Pancreas (tissue), 10 donors: ENCODE data around the gene MIB1. TPM values are rescaled to one million over a fixed set of nuclear protein-coding genes. Genes with fewer than 3 reads are reported as not detected.
"Not testable (repeated sequence)": the region's sequence is repeated elsewhere in the genome, so short reads cannot be mapped to it uniquely, and the experiment has no call there.

Experiments
- ATAC-seq, 4 donors: fragments of 200-7000 bp; cut with Tn5 transposase; one replicate each; pipeline versions ENCODE4 v1.8.0 to v1.9.1; 2020; ENCODE audit warnings: mild to moderate bottlenecking in 4 of 4, moderate library complexity in 4 of 4
- DNase-seq, 6 donors: peaks; one replicate each; pipeline ENCODE4 v3.0.0-alpha.2; 2020
- FAIRE-seq: peaks from 2 replicates; lab custom pipeline; 2012; peaks lifted over from hg19 to GRCh38; lab: Jason Lieb, UNC
- H3K27ac ChIP-seq, 4 donors: fragments of 200-600 bp; sonication (generic); 1 replicate in 3 of 4; 2 replicates in 1 of 4; pipeline versions ENCODE4 v1.5.0 to v1.8.0; 2020
- H3K27me3 ChIP-seq, 4 donors: fragments of 200-600 bp; one replicate each; pipeline ENCODE4 v1.8.0; 2021
- H3K36me3 ChIP-seq, 3 donors: fragments of 200-600 bp; sonication (generic) in 1 of 3; one replicate each; pipeline versions ENCODE4 v1.5.0 to v1.8.0; 2020 to 2021
- H3K4me1 ChIP-seq, 3 donors: fragments of 200-600 bp; one replicate each; pipeline ENCODE4 v1.8.0; 2021
- H3K4me3 ChIP-seq, 4 donors: fragments of 200-600 bp; sonication (generic) in 2 of 4; one replicate each; pipeline versions ENCODE4 v1.5.0 to v1.8.0; 2020 to 2021
- H3K9me3 ChIP-seq, 4 donors: fragments of 200-600 bp; one replicate each; pipeline ENCODE4 v1.8.0; 2021
- CTCF ChIP-seq, 4 donors: fragments of 200-600 bp; sonication (generic) in 3 of 4; IDR thresholded peaks; one replicate each; pipeline versions ENCODE4 v1.5.0 to v1.8.0; 2021; ENCODE audit warnings: antibody characterized with exemption in 4 of 4
- WGBS, 2 donors: extraction: QIAGEN DNeasy Blood & Tissue Kit; methylation state at CpG; one replicate each; pipeline ENCODE4 v1.1.7; 2013; 5-methylcytosine and 5-hydroxymethylcytosine counted together
- intact Hi-C, 3 donors: fragments of 100-400 bp; cut with DNase I; formaldehyde crosslinking; loops; one replicate each; pipeline versions ENCODE4 v1.11.1 to v1.14.2; 2022
- polyA plus RNA-seq, 2 donors: library from polyadenylated mRNA; stranded (reverse); fragments of 200-250 nt; gene quantifications; one replicate each; pipeline ENCODE4 v1.2.3, GENCODE V29; 2013
- total RNA-seq, 6 donors: library from RNA; stranded (reverse); fragmentation: NEBNext Ultra II Directional in 4 of 6; extraction: Animal tissue kit (Norgen Biotek cat#: 25700) in 4 of 6; gene quantifications; one replicate each; pipeline versions ENCODE4 v1.2.1 to v1.2.4, GENCODE V29; 2021 to 2023
- donor health status: healthy with polysubstance abuse.
- donor health status: DM: no; HTN: no; CAD: no; lungs with moderate emphysema.
- donor health status: DM: no; HTN: no; CAD: no.
- donor health status: control.
- donor health status: control.
- donor health status: Bipolar disorder and iron deficiency.
- donor health status: DM: yes; HTN: yes; CAD: no.
- donor health status: DM: no; HTN: no; CAD: no.
- donor health status: DM: no; HTN: no; CAD: no.
- donor health status: DM: yes; HTN: yes; CAD: no.

Gene MIB1
- total and polyA plus RNA-seq, 8 donors: 2.9 to 23.9 (median 17.9) TPM

- DNase-seq (peak in 1 of 6 donors; percentile 24), ATAC-seq (peak in 1 of 4 donors; percentile 3), FAIRE-seq (no peak)
- 4 to 6% methylated on average over 17 of the region's 17 CpGs for WGBS, 2 donors
- no peaks in the 10 kb centered on the region for H3K27me3 ChIP-seq
- intact Hi-C loops: no loop called here
- H3K27ac ChIP-seq: peak overlapping the region; percentile 86 to 94 (median 93)
- no peaks in the 10 kb centered on the region for H3K36me3 ChIP-seq
- H3K4me3 ChIP-seq: peak overlapping the region; percentile 50 to 85 (median 80)
- no peaks in the 10 kb centered on the region for H3K9me3 ChIP-seq
- H3K4me1 ChIP-seq: peaks cover 0 to 4% (median 0%) of the 10 kb centered on the region in 3 donors
- TF ChIP-seq CTCF (IDR thresholded peaks at IDR 0.05): no peak
Measured at GRCh38 chr18:21703241-21703820, 37.3 kb upstream of the MIB1 start.

GRCh38 chr18:21704603-21705364 is 35.8 kb upstream of the MIB1 start, which contains the start of gene ABHD3:
TSS of gene ABHD3 (minus strand) at chr18:21704774. CDS start at chr18:21704665, 109 bp downstream.
- peak within 1 kb of the TSS; percentile 50 to 85 (median 80) for H3K4me3 ChIP-seq
- DNase-seq (peak; percentile 92 to 97 (median 94)), ATAC-seq (peak; percentile 96 to 99 (median 98)), FAIRE-seq (no peak)
- H3K4me1 ChIP-seq: peaks cover 0 to 4% (median 0%) of the 10 kb centered on the region in 3 donors
- no peaks in the 10 kb centered on the region for H3K9me3 ChIP-seq
- intact Hi-C loops: no loop called here
- H3K36me3 ChIP-seq: no peaks in the 10 kb centered on the region
- peak within 1 kb of the TSS; percentile 86 to 94 (median 93) for H3K27ac ChIP-seq
- WGBS, 2 donors: 1% methylated on average over 53 to 60 of the region's 60 CpGs
- TF ChIP-seq CTCF (IDR thresholded peaks at IDR 0.05): peak; percentile 22 to 59 (median 36)
- no peaks in the 10 kb centered on the region for H3K27me3 ChIP-seq

- Histone ChIP-seq H3K27me3 (no peaks in the 10 kb centered on the region), H3K9me3 (no peaks in the 10 kb centered on the region), H3K36me3 (no peaks in the 10 kb centered on the region), H3K4me1 (peaks cover 0 to 4% (median 0%) of the 10 kb centered on the region in 3 donors), H3K27ac (no peak overlapping the region), H3K4me3 (no peak overlapping the region)
- WGBS, 2 donors: 98 to 100% methylated on average over 23 to 28 of the region's 28 CpGs
- DNase-seq (peak in 2 of 6 donors; percentile 35 to 72), ATAC-seq (no peak), FAIRE-seq (no peak)
- intact Hi-C loops: no loop called here
- TF ChIP-seq CTCF (IDR thresholded peaks at IDR 0.05): no peak
Measured at GRCh38 chr18:21706386-21706865, 34.2 kb upstream of the MIB1 start.

GRCh38 chr18:21707130-21707529 is 33.5 kb upstream of the MIB1 start:
- H3K4me1 ChIP-seq, FAIRE-seq, H3K4me3 ChIP-seq, H3K9me3 ChIP-seq, DNase-seq, ATAC-seq, H3K27ac ChIP-seq, H3K36me3 ChIP-seq, intact Hi-C loops, H3K27me3 ChIP-seq: not testable (repeated sequence)
- WGBS, 2 donors: 76 to 78% methylated on average over 7 of the region's 7 CpGs

GRCh38 chr18:21714474-21714873 is 26.1 kb upstream of the MIB1 start:
- no peak for FAIRE-seq
- DNase-seq: no peak

More at GRCh38 chr18:21714474-21714873, 26.1 kb upstream of the MIB1 start:
- H3K9me3 ChIP-seq: no peaks in the 10 kb centered on the region
- H3K4me3 ChIP-seq: no peak overlapping the region
- no peak overlapping the region for H3K27ac ChIP-seq
- TF ChIP-seq CTCF (IDR thresholded peaks at IDR 0.05): no peak
- H3K4me1 ChIP-seq: no peaks in the 10 kb centered on the region
- 95 to 98% methylated on average over 1 of the region's 1 CpG for WGBS, 2 donors
- no peaks in the 10 kb centered on the region for H3K27me3 ChIP-seq
- H3K36me3 ChIP-seq: no peaks in the 10 kb centered on the region
- intact Hi-C loops: no loop called here
- ATAC-seq: no peak
